ENCODE data around the gene PLXNC1. TPM values are rescaled to one million over a fixed set of nuclear protein-coding genes. Genes with fewer than 3 reads are reported as not detected.

PLXNC1 gene
- total and polyA plus RNA-seq, 2 donors (not counting 1 experiment from before 2014, with no cell fraction given) = 9.7 to 33.6 TPM

DNA sequence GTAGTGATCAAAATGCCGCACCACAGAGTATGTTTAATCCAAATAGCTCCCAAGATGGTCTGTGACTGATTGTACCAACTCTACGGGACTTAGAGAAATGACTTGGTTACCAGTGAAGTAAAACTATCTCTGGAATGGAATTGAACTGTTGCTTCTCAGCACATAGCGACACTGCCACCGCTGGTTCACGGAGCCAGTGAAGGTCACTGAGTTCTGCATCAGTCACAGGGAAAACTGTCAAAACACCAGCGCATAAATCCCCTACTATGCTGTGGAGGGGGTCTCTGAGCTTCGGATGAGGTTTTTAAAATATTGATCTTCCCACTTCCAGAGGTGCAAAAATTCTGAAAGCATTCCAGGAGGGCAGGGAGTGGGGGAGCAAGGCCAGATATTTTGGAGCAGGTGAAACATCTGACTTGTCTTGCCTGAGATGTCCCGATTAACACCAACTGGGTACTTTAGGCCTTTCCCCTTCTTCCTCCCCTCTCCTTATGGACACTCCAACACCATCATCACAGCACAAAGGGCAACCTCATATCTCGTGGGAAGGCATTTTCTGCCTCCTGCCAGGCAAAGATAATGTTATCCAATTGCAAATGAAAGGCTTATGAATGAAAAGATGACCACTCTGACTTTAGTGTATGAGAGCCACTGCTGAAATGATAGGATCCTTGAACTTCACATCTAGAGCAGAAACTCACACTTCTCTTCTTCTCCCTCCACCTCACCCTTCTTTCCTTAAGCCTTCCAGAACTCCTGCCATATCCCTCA lies 2.0 kb upstream of the PLXNC1 start:
- Histone ChIP-seq H4K20me1 (ENCODE audit: control insufficient read depth, insufficient read depth, low read length, poor library complexity, severe bottlenecking) (no peaks in the 10 kb centered on the region), H3K9ac (ENCODE audit: low read length) (no peak overlapping the region), H3K4me1 (ENCODE audit: control insufficient read depth in 2 of 2, insufficient read depth in 2 of 2, low read length in 2 of 2) (peaks cover 11 to 21% of the 10 kb centered on the region in 2 donors), H3K4me2 (replicated peaks; ENCODE audit: low read depth, low read length, poor library complexity, severe bottlenecking) (no peak overlapping the region), H3K27me3 (replicated peaks in 1 of 4; ENCODE audit: control extremely low read depth in 1 of 4, control insufficient read depth in 3 of 4, insufficient read depth in 4 of 4, low read length in 3 of 4) (no peaks in the 10 kb centered on the region), H2AFZ (ENCODE audit: insufficient read depth, low read depth, low read length, poor library complexity, severe bottlenecking) (no peak overlapping the region), H3K79me2 (ENCODE audit: control insufficient read depth, insufficient read depth, low read length) (peaks cover 22% of the 10 kb centered on the region), H3K4me3 (ENCODE audit: control extremely low read depth in 1 of 5, extremely low read depth in 1 of 5, insufficient read depth in 1 of 5, low read depth in 2 of 5, low read length in 4 of 5) (no peak overlapping the region), H3K9me3 (ENCODE audit: control extremely low read depth in 1 of 3, control insufficient read depth in 2 of 3, insufficient read depth in 1 of 3, low read length in 2 of 3) (no peaks in the 10 kb centered on the region), H3K27ac (ENCODE audit: low read length in 2 of 2) (no peak overlapping the region), H3K36me3 (replicated peaks in 1 of 2; ENCODE audit: control extremely low read depth in 1 of 2, control insufficient read depth in 1 of 2, extremely low read depth in 1 of 2, insufficient read depth in 2 of 2, low read length in 1 of 2) (no peaks in the 10 kb centered on the region)
- TF ChIP-seq, protein P1, sequence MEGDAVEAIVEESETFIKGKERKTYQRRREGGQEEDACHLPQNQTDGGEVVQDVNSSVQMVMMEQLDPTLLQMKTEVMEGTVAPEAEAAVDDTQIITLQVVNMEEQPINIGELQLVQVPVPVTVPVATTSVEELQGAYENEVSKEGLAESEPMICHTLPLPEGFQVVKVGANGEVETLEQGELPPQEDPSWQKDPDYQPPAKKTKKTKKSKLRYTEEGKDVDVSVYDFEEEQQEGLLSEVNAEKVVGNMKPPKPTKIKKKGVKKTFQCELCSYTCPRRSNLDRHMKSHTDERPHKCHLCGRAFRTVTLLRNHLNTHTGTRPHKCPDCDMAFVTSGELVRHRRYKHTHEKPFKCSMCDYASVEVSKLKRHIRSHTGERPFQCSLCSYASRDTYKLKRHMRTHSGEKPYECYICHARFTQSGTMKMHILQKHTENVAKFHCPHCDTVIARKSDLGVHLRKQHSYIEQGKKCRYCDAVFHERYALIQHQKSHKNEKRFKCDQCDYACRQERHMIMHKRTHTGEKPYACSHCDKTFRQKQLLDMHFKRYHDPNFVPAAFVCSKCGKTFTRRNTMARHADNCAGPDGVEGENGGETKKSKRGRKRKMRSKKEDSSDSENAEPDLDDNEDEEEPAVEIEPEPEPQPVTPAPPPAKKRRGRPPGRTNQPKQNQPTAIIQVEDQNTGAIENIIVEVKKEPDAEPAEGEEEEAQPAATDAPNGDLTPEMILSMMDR (IDR thresholded peaks at IDR 0.05) = no peak
- no peak for TF ChIP-seq EZH2 (IDR thresholded peaks at IDR 0.05; ENCODE audit: borderline replicate concordance, insufficient read depth, low read depth, low read length, poor library complexity, severe bottlenecking)
- POLR2A ChIA-PET = interaction anchor here (0.5 kb wide), 1 partner anchor 18 kb away, joined by 7 read pairs; no protein-coding TSS in a partner anchor
- H3K4me1 Mint-ChIP-seq = peaks cover 36% of the 10 kb centered on the region
- peak overlapping the region; percentile 46 for H3K27ac Mint-ChIP-seq
- no peaks in the 10 kb centered on the region for H3K9me3 Mint-ChIP-seq (ENCODE audit: insufficient read depth)
- ATAC-seq (ENCODE audit: low read depth) (no peak), DNase-seq (no peak)
- 93% methylated on average over 5 of the region's 9 CpGs for WGBS (ENCODE audit: insufficient coverage)
- H3K4me3 Mint-ChIP-seq = peak overlapping the region; percentile 15
- CTCF ChIA-PET = interaction anchor here (0.7 to 4.9 kb wide), 11 partner anchors 12 to 844 kb away, joined by 3 to 56 read pairs (median 4); no protein-coding TSS in a partner anchor
- no peaks in the 10 kb centered on the region for H3K27me3 Mint-ChIP-seq
- intact Hi-C loops (cut with micrococcal nuclease) = loop anchor here (5.0 to 10.0 kb wide), 4 partner anchors 171 to 731 kb away; no protein-coding TSS in a partner anchor

All from B cell (primary cell).